ENCODE measurements around the gene HNF4A.

- TF ChIP-seq CTCF (IDR thresholded peaks at IDR 0.05) (peak in 1 of 4 donors; percentile 5), POLR2A (IDR thresholded peaks at IDR 0.05) (peak; percentile 42)
Observed at GRCh38 chr20:44394452-44394701, 38.9 kb downstream of the HNF4A start.
